Subcutaneous abdominal adipose tissue (tissue), 5 donors: ENCODE results near the gene SLIT3.
A peak's percentile ranks its signal among the peaks of the same experiment; 100 is the strongest.

Source experiments
- H3K27ac ChIP-seq: one replicate; pipeline ENCODE4 v1.7.0; 2013; ENCODE audit warnings: low read depth, mild to moderate bottlenecking, inconsistent platforms, low read length, moderate library complexity
- H3K27me3 ChIP-seq, 5 donors: one replicate each; pipeline ENCODE4 v1.7.0; 2013; ENCODE audit warnings: low read length in 5 of 5, inconsistent platforms in 1 of 5; ENCODE audit not compliant: control insufficient read depth in 5 of 5, insufficient read depth in 4 of 5
- H3K36me3 ChIP-seq, 5 donors: one replicate each; pipeline ENCODE4 v1.7.0; 2013; ENCODE audit warnings: low read length in 5 of 5; ENCODE audit not compliant: control insufficient read depth in 5 of 5, insufficient read depth in 5 of 5
- H3K4me1 ChIP-seq, 5 donors: one replicate each; pipeline ENCODE4 v1.7.0; 2013; ENCODE audit warnings: low read length in 5 of 5, mild to moderate bottlenecking in 3 of 5, moderate library complexity in 1 of 5; ENCODE audit not compliant: control insufficient read depth in 5 of 5, insufficient read depth in 5 of 5
- H3K4me3 ChIP-seq, 5 donors: one replicate each; pipeline ENCODE4 v1.7.0; 2013; ENCODE audit warnings: low read length in 5 of 5, low read depth in 1 of 5
- H3K9ac ChIP-seq, 5 donors: one replicate each; pipeline ENCODE4 v1.7.0; 2013; ENCODE audit warnings: low read length in 5 of 5, mild to moderate bottlenecking in 4 of 5, moderate library complexity in 3 of 5
- H3K9me3 ChIP-seq, 5 donors: one replicate each; pipeline ENCODE4 v1.7.0; 2013; ENCODE audit warnings: low read length in 5 of 5; ENCODE audit not compliant: control insufficient read depth in 5 of 5
- donor health status: healthy.
- donor health status: healthy.
- donor health status: healthy.
- donor health status: healthy.
- donor health status: healthy.

SLIT3 gene

DNA sequence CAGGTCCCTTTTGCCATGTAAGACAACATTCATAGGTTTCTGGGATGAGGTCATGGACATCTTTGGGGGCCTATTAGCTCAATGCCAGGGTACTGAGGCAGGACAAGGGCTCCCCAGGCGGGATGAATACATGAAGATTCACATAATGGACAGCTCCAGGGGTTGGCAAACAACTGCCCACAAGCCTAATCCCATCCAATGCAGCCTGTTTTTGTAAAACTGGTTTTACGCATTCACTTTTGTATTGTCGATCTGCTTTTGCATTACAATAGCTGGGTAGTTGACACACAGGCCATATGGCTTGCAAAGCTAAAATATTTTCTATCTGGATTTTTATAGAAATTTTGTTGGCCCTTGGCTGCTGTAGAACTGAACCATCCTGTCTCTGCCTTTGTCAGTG is 473.3 kb downstream of the SLIT3 start:
- Histone ChIP-seq H3K27me3 (no peaks in the 10 kb centered on the region), H3K27ac (no peak overlapping the region), H3K9me3 (no peaks in the 10 kb centered on the region), H3K4me1 (peaks cover 0 to 6% (median 4%) of the 10 kb centered on the region in 5 donors), H3K9ac (no peak overlapping the region), H3K36me3 (peaks cover 0 to 2% (median 0%) of the 10 kb centered on the region in 5 donors), H3K4me3 (no peak overlapping the region)

DNA sequence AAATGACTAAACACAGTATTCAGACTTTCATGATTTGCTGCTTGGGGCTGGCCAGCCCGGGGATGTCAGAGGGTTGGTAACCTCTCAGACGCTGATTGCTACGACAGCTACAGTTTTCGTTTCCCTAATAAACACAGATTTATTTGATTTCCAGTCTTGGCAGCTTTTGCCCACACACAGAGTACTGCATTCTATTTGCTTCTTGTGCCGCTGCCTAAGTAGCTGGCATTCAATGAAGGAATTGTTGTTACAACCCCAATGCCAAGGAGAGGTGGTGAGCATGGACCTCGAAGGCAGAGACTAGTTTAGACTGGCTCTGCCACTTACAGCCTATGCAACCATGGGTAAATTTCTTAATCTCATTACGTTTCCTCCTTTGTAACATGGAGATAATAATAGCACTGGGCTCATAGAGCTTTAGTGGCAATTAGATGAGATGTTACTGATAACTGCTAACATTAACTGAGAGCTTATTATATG is 474.7 kb downstream of the SLIT3 start:
- Histone ChIP-seq H3K9me3 (no peaks in the 10 kb centered on the region), H3K4me1 (peaks cover 3 to 16% (median 14%) of the 10 kb centered on the region in 5 donors), H3K27ac (no peak overlapping the region), H3K4me3 (no peak overlapping the region), H3K9ac (no peak overlapping the region), H3K36me3 (peaks cover 0 to 2% (median 0%) of the 10 kb centered on the region in 5 donors), H3K27me3 (no peaks in the 10 kb centered on the region)

DNA sequence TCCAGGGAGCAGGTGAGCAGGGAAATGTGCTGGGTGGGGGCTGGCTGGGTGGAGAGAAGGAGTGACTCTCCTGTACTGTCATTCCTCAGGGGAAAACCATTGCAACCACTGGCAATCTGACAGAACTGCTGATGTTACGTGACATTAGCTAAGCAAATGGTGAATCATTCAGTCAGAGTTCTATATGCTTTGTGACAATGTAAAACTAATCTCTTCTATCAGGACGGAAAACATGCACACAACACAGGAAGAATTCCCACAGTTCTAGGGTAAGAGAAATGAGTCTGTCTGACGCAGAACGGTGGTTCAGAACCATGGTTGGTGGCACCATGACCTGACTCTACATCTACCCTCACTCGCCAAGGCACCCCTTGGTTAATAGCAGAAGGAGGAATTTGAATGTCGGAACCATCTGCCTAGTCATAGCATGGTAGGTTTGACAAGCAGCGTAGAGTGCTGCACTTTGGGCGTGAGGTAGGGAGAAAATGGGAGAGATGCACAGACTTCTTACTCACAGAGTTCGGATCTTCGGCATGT is 478.1 kb downstream of the SLIT3 start:
- no peak overlapping the region for H3K4me3 ChIP-seq
- H3K27me3 ChIP-seq: no peaks in the 10 kb centered on the region
- no peaks in the 10 kb centered on the region for H3K9me3 ChIP-seq
- H3K27ac ChIP-seq: no peak overlapping the region
- peaks cover 3 to 16% (median 14%) of the 10 kb centered on the region in 5 donors for H3K4me1 ChIP-seq
- no peak overlapping the region for H3K9ac ChIP-seq
- H3K36me3 ChIP-seq: peaks cover 0 to 5% (median 0%) of the 10 kb centered on the region in 5 donors

DNA sequence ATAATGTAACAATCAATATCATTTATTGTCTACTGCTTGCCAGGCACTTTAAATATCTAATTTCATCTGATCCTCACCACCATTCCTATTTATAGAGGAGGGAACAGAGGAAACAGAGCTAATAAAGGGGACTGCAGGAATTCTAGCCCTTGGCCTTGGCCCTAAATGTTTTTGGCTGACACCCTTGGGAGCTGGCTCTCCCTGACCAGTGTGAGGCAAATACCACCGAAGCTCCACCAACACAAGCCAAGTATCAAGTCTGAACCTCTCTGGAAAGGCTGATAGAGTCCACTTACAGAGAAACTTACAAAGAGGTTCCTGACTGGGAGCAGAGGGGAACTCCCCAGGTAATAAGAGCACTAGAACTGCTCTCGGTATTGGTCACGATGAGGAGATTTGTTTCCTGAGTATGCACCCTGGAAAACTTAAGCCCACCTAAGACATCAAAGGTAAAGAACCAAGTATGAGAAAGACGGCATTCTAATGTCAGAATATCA is 478.6 kb downstream of the SLIT3 start:
- Histone ChIP-seq H3K27ac (no peak overlapping the region), H3K9ac (peak overlapping the region in 1 of 5 donors; percentile 33), H3K4me3 (no peak overlapping the region), H3K4me1 (peaks cover 3 to 16% (median 14%) of the 10 kb centered on the region in 5 donors), H3K9me3 (no peaks in the 10 kb centered on the region), H3K36me3 (peaks cover 0 to 5% (median 0%) of the 10 kb centered on the region in 5 donors), H3K27me3 (no peaks in the 10 kb centered on the region)

DNA sequence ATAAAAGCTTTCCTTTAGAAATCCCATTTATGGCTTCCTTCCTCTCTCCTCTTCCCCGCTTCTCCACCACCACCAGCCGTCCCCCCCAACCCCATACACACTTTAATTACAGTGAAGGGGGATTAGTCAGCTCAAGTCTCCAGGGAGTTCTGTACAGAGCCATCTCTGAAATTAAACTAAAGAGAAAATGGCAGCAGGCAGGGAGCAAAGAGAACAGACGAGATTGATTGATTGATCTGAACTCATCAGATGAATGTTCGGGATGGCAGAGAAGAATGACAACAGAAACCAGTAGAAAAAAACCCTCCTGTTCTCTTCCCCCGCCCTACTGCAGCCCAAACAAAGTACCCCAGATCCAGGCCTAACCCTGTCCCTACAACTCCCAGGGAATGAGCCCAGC is 480.1 kb downstream of the SLIT3 start:
- H3K27me3 ChIP-seq: no peaks in the 10 kb centered on the region
- no peak overlapping the region for H3K9ac ChIP-seq
- H3K36me3 ChIP-seq: peaks cover 6 to 14% (median 10%) of the 10 kb centered on the region in 5 donors

GRCh38 chr5:168819004-168819621 is 481.8 kb downstream of the SLIT3 start:
- H3K36me3 ChIP-seq: peaks cover 12 to 27% (median 15%) of the 10 kb centered on the region in 5 donors
- no peaks in the 10 kb centered on the region for H3K27me3 ChIP-seq
- no peak overlapping the region for H3K4me3 ChIP-seq
- H3K27ac ChIP-seq: no peak overlapping the region
- no peak overlapping the region for H3K9ac ChIP-seq
- H3K9me3 ChIP-seq: no peaks in the 10 kb centered on the region
- peaks cover 3 to 16% (median 14%) of the 10 kb centered on the region in 5 donors for H3K4me1 ChIP-seq

More for the DNA sequence above, 480.1 kb downstream of the SLIT3 start:
- H3K4me3 ChIP-seq: no peak overlapping the region
- no peaks in the 10 kb centered on the region for H3K9me3 ChIP-seq
- H3K27ac ChIP-seq: no peak overlapping the region
- H3K4me1 ChIP-seq: peaks cover 3 to 16% (median 14%) of the 10 kb centered on the region in 5 donors

GRCh38 chr5:168818558-168818957 is 482.4 kb downstream of the SLIT3 start:
- Histone ChIP-seq H3K9ac (no peak overlapping the region), H3K36me3 (peaks cover 12 to 27% (median 15%) of the 10 kb centered on the region in 5 donors), H3K9me3 (no peaks in the 10 kb centered on the region), H3K4me3 (no peak overlapping the region), H3K27me3 (no peaks in the 10 kb centered on the region), H3K4me1 (peaks cover 3 to 16% (median 14%) of the 10 kb centered on the region in 5 donors), H3K27ac (no peak overlapping the region)

DNA sequence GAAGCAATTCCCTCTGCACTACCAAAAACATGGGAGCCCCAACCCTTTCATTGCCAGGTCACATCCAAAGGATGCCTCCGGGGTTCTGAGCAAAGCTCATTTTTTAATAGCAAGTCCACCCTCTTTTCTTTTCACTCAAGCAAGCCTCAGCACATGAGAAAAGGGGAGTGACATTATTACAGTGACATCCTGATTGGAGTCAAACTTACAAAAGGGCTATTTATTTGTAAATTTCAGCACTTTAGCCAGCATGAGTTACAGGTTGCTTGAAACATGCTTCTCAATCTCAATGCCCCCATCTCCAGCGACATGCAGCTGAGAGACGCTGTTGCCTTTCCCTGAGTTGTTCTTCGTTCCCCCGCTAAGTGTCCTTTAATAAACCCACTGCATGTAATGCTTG is 483.3 kb downstream of the SLIT3 start:
- Histone ChIP-seq H3K4me3 (no peak overlapping the region), H3K36me3 (peaks cover 11 to 27% (median 15%) of the 10 kb centered on the region in 5 donors), H3K9me3 (no peaks in the 10 kb centered on the region), H3K27ac (no peak overlapping the region), H3K27me3 (no peaks in the 10 kb centered on the region), H3K9ac (no peak overlapping the region), H3K4me1 (peaks cover 3 to 12% (median 8%) of the 10 kb centered on the region in 5 donors)

- Histone ChIP-seq H3K4me3 (no peak overlapping the region), H3K9ac (no peak overlapping the region), H3K36me3 (peaks cover 11 to 27% (median 15%) of the 10 kb centered on the region in 5 donors), H3K27ac (no peak overlapping the region), H3K4me1 (peaks cover 0 to 3% (median 0%) of the 10 kb centered on the region in 5 donors), H3K27me3 (no peaks in the 10 kb centered on the region), H3K9me3 (no peaks in the 10 kb centered on the region)
These were observed 484.3 kb downstream of the SLIT3 start for GRCh38 chr5:168816661-168817060.
